H1 (cell line): ENCODE measurements around the gene COPS2. TPM values are rescaled to one million over a fixed set of nuclear protein-coding genes. Genes with fewer than 3 reads are reported as not detected.

ENCODE experiments used
- CTCF ChIA-PET: fragments of 300-600 bp; sonication (Branson Sonifier 250); formaldehyde crosslinking; loops from one replicate; lab custom pipeline; 2021; ENCODE audit not compliant: partially characterized antibody; lab: Charles Lee
- POLR2A ChIA-PET: fragments of 300-600 bp; sonication (Branson Sonifier 250); formaldehyde crosslinking; loops from one replicate; lab custom pipeline; 2021; ENCODE audit warnings: inconsistent platforms; ENCODE audit not compliant: partially characterized antibody; lab: Charles Lee
- DNase-seq, 2 experiments: peaks; one replicate each; pipeline versions ENCODE4 v3.0.0 to v3.0.0-alpha.2; 2010 to 2022; ENCODE audit warnings: low spot score in 2 of 2, low read depth in 1 of 2, mixed read lengths in 1 of 2
- FAIRE-seq: peaks from 2 replicates; lab custom pipeline; 2011; peaks lifted over from hg19 to GRCh38; lab: Jason Lieb, UNC
- H2AFZ ChIP-seq: 2 replicates; pipeline ENCODE4 v1.8.1; 2012; ENCODE audit warnings: low read length, inconsistent platforms
- H2AK5ac ChIP-seq: 2 replicates; pipeline ENCODE4 v1.6.1; 2013; ENCODE audit warnings: low read depth, low read length
- H2BK120ac ChIP-seq: replicated peaks from 2 replicates; pipeline ENCODE3; 2013; ENCODE audit warnings: low read depth, low read length, inconsistent platforms
- H2BK12ac ChIP-seq: 2 replicates; pipeline ENCODE4 v1.6.1; 2013; ENCODE audit warnings: low read depth, low read length
- H2BK15ac ChIP-seq: 2 replicates; pipeline ENCODE4 v1.6.1; 2013; ENCODE audit warnings: low read length
- H2BK20ac ChIP-seq: 2 replicates; pipeline ENCODE4 v1.6.1; 2013; ENCODE audit warnings: low read length
- H2BK5ac ChIP-seq: 2 replicates; pipeline ENCODE4 v1.6.1; 2013; ENCODE audit warnings: low read depth, low read length
- H3K14ac ChIP-seq: 2 replicates; pipeline ENCODE4 v1.6.1; 2013; ENCODE audit warnings: inconsistent platforms; ENCODE audit not compliant: insufficient read length
- H3K18ac ChIP-seq: 2 replicates; pipeline ENCODE4 v1.6.1; 2013; ENCODE audit warnings: low read length; ENCODE audit errors: extremely low read depth
- H3K23ac ChIP-seq: 2 replicates; pipeline ENCODE4 v1.6.1; 2013; ENCODE audit warnings: inconsistent platforms; ENCODE audit not compliant: insufficient read length
- H3K23me2 ChIP-seq: 2 replicates; pipeline ENCODE4 v1.6.1; 2013; ENCODE audit warnings: low read depth, low read length
- H3K27ac ChIP-seq: 2 replicates; pipeline ENCODE4 v1.6.1; 2011; ENCODE audit warnings: low read depth, low read length, inconsistent platforms
- H3K27me3 ChIP-seq, 4 experiments: replicated peaks in 1 of 4; 1 replicate in 1 of 4; 2 replicates in 3 of 4; pipeline versions ENCODE4 v1.6.1 to v1.8.1; 2011 to 2013; ENCODE audit warnings: low read length in 3 of 4, mild to moderate bottlenecking in 3 of 4, inconsistent platforms in 2 of 4, mixed read lengths in 2 of 4, moderate library complexity in 1 of 4; ENCODE audit not compliant: control insufficient read depth in 3 of 4, insufficient read depth in 3 of 4; ENCODE audit errors: extremely low read depth in 1 of 4
- H3K36me3 ChIP-seq, 4 experiments: 2 replicates each; pipeline versions ENCODE4 v1.6.1 to v1.8.1; 2011 to 2013; ENCODE audit warnings: mild to moderate bottlenecking in 4 of 4, low read length in 3 of 4, moderate library complexity in 2 of 4, control low read depth in 1 of 4, inconsistent platforms in 1 of 4; ENCODE audit not compliant: insufficient read depth in 4 of 4, control insufficient read depth in 2 of 4
- H3K4ac ChIP-seq: replicated peaks from 2 replicates; pipeline ENCODE3; 2013; ENCODE audit warnings: low read length, low read depth, mixed read lengths, inconsistent platforms; ENCODE audit not compliant: insufficient read length
- H3K4me1 ChIP-seq, 4 experiments: replicated peaks in 1 of 4; 1 replicate in 1 of 4; 2 replicates in 3 of 4; pipeline versions ENCODE4 v1.6.1 to v1.8.1; 2011 to 2013; ENCODE audit warnings: low read length in 3 of 4, inconsistent platforms in 2 of 4, mixed read lengths in 1 of 4; ENCODE audit not compliant: insufficient read depth in 4 of 4, control insufficient read depth in 3 of 4
- H3K4me2 ChIP-seq, 2 experiments: 2 replicates each; pipeline versions ENCODE4 v1.6.1 to v1.8.1; 2011 to 2013; ENCODE audit warnings: low read depth in 2 of 2, low read length in 2 of 2, control low read depth in 1 of 2, inconsistent platforms in 1 of 2, mild to moderate bottlenecking in 1 of 2; ENCODE audit not compliant: insufficient read depth in 1 of 2
- H3K4me3 ChIP-seq, 4 experiments: fragments of 200-600, 300-600 bp in 1 of 4; sonication (generic), shearing (Covaris generic), sonication (Bioruptor Twin) in 1 of 4; 2 replicates each; pipeline versions ENCODE4 v1.5.1 to v1.8.1; 2011 to 2016; ENCODE audit warnings: low read length in 4 of 4, low read depth in 3 of 4, control low read depth in 2 of 4, inconsistent platforms in 2 of 4, mild to moderate bottlenecking in 2 of 4, mixed read lengths in 1 of 4, moderate library complexity in 1 of 4; ENCODE audit not compliant: insufficient read depth in 2 of 4; ENCODE audit errors: extremely low read depth in 1 of 4
- H3K56ac ChIP-seq: replicated peaks from 2 replicates; pipeline ENCODE3; 2013; ENCODE audit warnings: low read depth, mild to moderate bottlenecking, mixed read lengths, low read length, inconsistent platforms; ENCODE audit not compliant: insufficient read length
- H3K79me1 ChIP-seq: 2 replicates; pipeline ENCODE4 v1.6.1; 2013; ENCODE audit warnings: low read depth, low read length, control low read depth
- H3K79me2 ChIP-seq, 2 experiments: 2 replicates each; pipeline versions ENCODE4 v1.6.1 to v1.8.1; 2012 to 2013; ENCODE audit warnings: low read length in 2 of 2, mild to moderate bottlenecking in 2 of 2, inconsistent platforms in 1 of 2; ENCODE audit not compliant: insufficient read depth in 2 of 2, control insufficient read depth in 1 of 2
- H3K9ac ChIP-seq, 4 experiments: replicated peaks in 1 of 4; 1 replicate in 1 of 4; 2 replicates in 3 of 4; pipeline versions ENCODE4 v1.6.1 to v1.8.1; 2011 to 2013; ENCODE audit warnings: low read depth in 3 of 4, low read length in 3 of 4, control low read depth in 2 of 4, mild to moderate bottlenecking in 2 of 4, moderate library complexity in 2 of 4, inconsistent platforms in 1 of 4; ENCODE audit errors: extremely low read depth in 1 of 4
- H3K9me3 ChIP-seq, 2 experiments: 2 replicates each; pipeline versions ENCODE4 v1.6.1 to v1.8.1; 2012 to 2013; ENCODE audit warnings: mild to moderate bottlenecking in 2 of 2, moderate library complexity in 2 of 2, control low read depth in 1 of 2, inconsistent platforms in 1 of 2, low read depth in 1 of 2, low read length in 1 of 2, mixed read lengths in 1 of 2; ENCODE audit not compliant: insufficient read depth in 2 of 2
- H4K20me1 ChIP-seq, 2 experiments: replicated peaks in 1 of 2; 2 replicates each; pipeline versions ENCODE3 to v1.8.1; 2011 to 2013; ENCODE audit warnings: inconsistent platforms in 2 of 2, low read length in 2 of 2, mild to moderate bottlenecking in 1 of 2; ENCODE audit not compliant: insufficient read depth in 2 of 2, control insufficient read depth in 1 of 2
- H4K5ac ChIP-seq: 2 replicates; pipeline ENCODE4 v1.6.1; 2013; ENCODE audit warnings: low read length, low read depth, mixed read lengths, inconsistent platforms; ENCODE audit not compliant: insufficient read length
- H4K8ac ChIP-seq: 2 replicates; pipeline ENCODE4 v1.8.0; 2013; ENCODE audit warnings: mild to moderate bottlenecking, moderate library complexity, low read length, inconsistent platforms; ENCODE audit not compliant: insufficient read depth; ENCODE audit errors: extremely low read depth
- H4K91ac ChIP-seq: replicated peaks from 2 replicates; pipeline ENCODE3; 2013; ENCODE audit warnings: low read length, mixed read lengths, inconsistent platforms; ENCODE audit not compliant: insufficient read length
- EP300 ChIP-seq, 2 experiments: IDR thresholded peaks; 1 replicate in 1 of 2; 2 replicates in 1 of 2; pipeline ENCODE4 v1.6.1; 2011 to 2012; ENCODE audit warnings: low read depth in 2 of 2, low read length in 2 of 2, mild to moderate bottlenecking in 2 of 2, borderline replicate concordance in 1 of 2, inconsistent platforms in 1 of 2, moderate library complexity in 1 of 2
- KDM1A ChIP-seq: fragments of 200-600, 300-600 bp; sonication (generic); IDR thresholded peaks from 2 replicates; pipeline ENCODE4 v1.7.1; 2016; ENCODE audit warnings: mild to moderate bottlenecking, low read length, borderline replicate concordance
- MAFK ChIP-seq: IDR thresholded peaks from 2 replicates; pipeline ENCODE4 v1.6.1; 2012; ENCODE audit warnings: low read depth, mild to moderate bottlenecking, improper control_type of control experiment, low read length
- SAP30 ChIP-seq: fragments of 300-600 bp; sonication (generic); IDR thresholded peaks from 2 replicates; pipeline ENCODE4 v1.7.1; 2012; ENCODE audit warnings: low read length, moderate library complexity, mild to moderate bottlenecking, inconsistent platforms; ENCODE audit not compliant: insufficient read depth, insufficient replicate concordance
- SIN3A ChIP-seq, 2 experiments: IDR thresholded peaks in 1 of 2; conservative IDR thresholded peaks in 1 of 2; 2 replicates each; pipeline ENCODE4 v1.6.1; 2011 to 2012; ENCODE audit warnings: low read length in 2 of 2, improper control_type of control experiment in 1 of 2, low read depth in 1 of 2, mild to moderate bottlenecking in 1 of 2
- ZNF274 ChIP-seq: IDR thresholded peaks from 2 replicates; pipeline ENCODE4 v1.7.0; 2012; ENCODE audit warnings: low read length, borderline replicate concordance; ENCODE audit errors: extremely low read depth
- WGBS, 2 experiments: shearing (Covaris generic) in 1 of 2; methylation state at CpG; one replicate each; pipeline versions ENCODE4 v1.1.6 to v1.1.7; 2013 to 2015; ENCODE audit warnings: low lambda C conversion rate in 2 of 2, mixed read lengths in 2 of 2, inconsistent platforms in 1 of 2, low coverage in 1 of 2, missing lambda C conversion rate in 1 of 2; ENCODE audit not compliant: insufficient replicate concordance in 2 of 2, insufficient coverage in 1 of 2, insufficient read length in 1 of 2; ENCODE audit errors: extremely low coverage in 1 of 2, missing lambda C conversion rate in 1 of 2; 5-methylcytosine and 5-hydroxymethylcytosine counted together
- polyA plus RNA-seq, 7 experiments: library from polyadenylated mRNA; depleted of rRNA in 3 of 7; stranded (reverse) in 5 of 7; unstranded in 2 of 7; fragments of >200 nt in 5 of 7; fragments of 200-250 nt in 2 of 7; gene quantifications; 1 replicate in 5 of 7; 2 replicates in 1 of 7; 4 replicates in 1 of 7; pipeline versions ENCODE4 v1.2.1 to v1.2.3, GENCODE V29; 2011 to 2013; ENCODE audit warnings: missing spikeins in 2 of 7, mixed read lengths in 2 of 7
- total RNA-seq: library from RNA; stranded (reverse); fragmentation: NEBNext Ultra II Directional; extraction: Animal tissue kit (Norgen Biotek cat#: 25700); gene quantifications from 2 replicates; pipeline ENCODE4 v1.2.1, GENCODE V29; 2021
- TF ChIP-seq, protein P1 (sequence below): IDR thresholded peaks from 2 replicates; pipeline ENCODE4 v1.6.1; 2011; ENCODE audit warnings: low read depth, mild to moderate bottlenecking, low read length; ENCODE audit not compliant: insufficient read depth
- TF ChIP-seq, protein P2 (sequence below), 3 experiments: IDR thresholded peaks; 1 replicate in 2 of 3; 2 replicates in 1 of 3; pipeline versions ENCODE4 v1.5.1 to v1.6.1; 2011; ENCODE audit warnings: low read length in 3 of 3, mild to moderate bottlenecking in 3 of 3, inconsistent platforms in 2 of 3, low read depth in 1 of 3, moderate library complexity in 1 of 3; ENCODE audit not compliant: insufficient read depth in 1 of 3; ENCODE audit errors: control extremely low read depth in 1 of 3

The COPS2 gene
- total and polyA plus RNA-seq, 2 of the 8 experiments (the other 6 are each of a cell fraction or from before 2014, with no cell fraction given): 17.7 to 85.1 TPM

DNA sequence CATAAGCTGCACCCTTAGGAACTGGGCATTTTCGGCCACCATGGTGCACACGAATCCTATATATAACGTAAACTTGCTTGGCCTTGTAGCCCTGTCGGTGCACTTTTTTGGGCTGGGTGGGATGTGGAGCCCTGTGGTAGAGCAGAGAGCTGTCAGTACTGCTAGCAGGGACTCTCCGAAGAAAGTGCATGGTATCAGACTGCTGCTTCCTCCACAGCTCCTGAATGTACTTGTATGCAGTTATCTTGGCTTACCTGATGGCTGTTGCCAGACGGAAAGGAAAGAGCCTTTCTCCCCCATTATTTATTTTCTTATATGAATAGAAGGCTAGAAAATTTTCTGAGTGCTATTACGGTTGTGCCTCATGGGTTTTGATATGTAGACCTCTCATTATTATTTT is 23.1 kb upstream of the COPS2 start:
- ChIA-PET CTCF (interaction anchor here (1.1 kb wide), 1 partner anchor 244 kb away, joined by 3 read pairs; the partner anchor contains the start of gene FGF7), POLR2A (interaction anchor here (2.4 kb wide), 1 partner anchor 8 kb away, joined by 11 read pairs; the partner anchor contains the start of gene GALK2)
- Histone ChIP-seq H2AK5ac (no peak overlapping the region), H2AFZ (no peak overlapping the region), H3K27ac (no peak overlapping the region), H3K9ac (peak overlapping the region in 1 of 4 experiments; percentile 34; a peak in 1 of 7 replicates), H3K23ac (no peak overlapping the region), H3K9me3 (peaks cover 3 to 4% of the 10 kb centered on the region in 2 experiments; a peak in 1 of 4 replicates), H2BK15ac (no peak overlapping the region), H4K8ac (no peak overlapping the region), H2BK20ac (no peak overlapping the region), H3K23me2 (no peaks in the 10 kb centered on the region), H2BK5ac (no peak overlapping the region), H3K18ac (no peak overlapping the region), H3K56ac (no peak overlapping the region), H3K4ac (no peak overlapping the region), H3K27me3 (no peaks in the 10 kb centered on the region; a peak in 1 of 7 replicates), H3K4me1 (peaks cover 0 to 4% (median 0%) of the 10 kb centered on the region in 4 experiments; a peak in 2 of 7 replicates), H3K4me2 (no peak overlapping the region), H3K36me3 (no peaks in the 10 kb centered on the region; a peak in 1 of 8 replicates), H4K5ac (no peak overlapping the region), H2BK12ac (no peak overlapping the region), H3K14ac (no peak overlapping the region), H3K4me3 (no peak overlapping the region), H4K20me1 (no peaks in the 10 kb centered on the region), H3K79me1 (peaks cover 3% of the 10 kb centered on the region; the same call in 1 of the 2 replicates), H2BK120ac (no peak overlapping the region), H3K79me2 (0 out of 4 replicates have a peak, but pooled peaks cover 0 to 5% of the 10 kb centered on the region in 2 experiments), H4K91ac (no peak overlapping the region)
- no peak for DNase-seq
- FAIRE-seq: no peak
- 94% methylated on average over 7 of the region's 7 CpGs; no CpG with 5 or more reads in 1 of the 2 experiments for WGBS, 2 experiments
- TF ChIP-seq EP300 (IDR thresholded peaks at IDR 0.05; ENCODE audit: borderline replicate concordance in 1 of 2, low read depth in 2 of 2, low read length in 2 of 2) (no peak), KDM1A (no peak), SAP30 (no peak), MAFK (no peak), SIN3A (conservative IDR thresholded peaks at IDR 0.05 in 1 of 2, IDR thresholded peaks at IDR 0.05 in 1 of 2; ENCODE audit: low read depth in 1 of 2, low read length in 2 of 2) (no peak), ZNF274 (no peak)
- TF ChIP-seq, protein P1, sequence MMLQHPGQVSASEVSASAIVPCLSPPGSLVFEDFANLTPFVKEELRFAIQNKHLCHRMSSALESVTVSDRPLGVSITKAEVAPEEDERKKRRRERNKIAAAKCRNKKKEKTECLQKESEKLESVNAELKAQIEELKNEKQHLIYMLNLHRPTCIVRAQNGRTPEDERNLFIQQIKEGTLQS: no peak
- TF ChIP-seq, protein P2, sequence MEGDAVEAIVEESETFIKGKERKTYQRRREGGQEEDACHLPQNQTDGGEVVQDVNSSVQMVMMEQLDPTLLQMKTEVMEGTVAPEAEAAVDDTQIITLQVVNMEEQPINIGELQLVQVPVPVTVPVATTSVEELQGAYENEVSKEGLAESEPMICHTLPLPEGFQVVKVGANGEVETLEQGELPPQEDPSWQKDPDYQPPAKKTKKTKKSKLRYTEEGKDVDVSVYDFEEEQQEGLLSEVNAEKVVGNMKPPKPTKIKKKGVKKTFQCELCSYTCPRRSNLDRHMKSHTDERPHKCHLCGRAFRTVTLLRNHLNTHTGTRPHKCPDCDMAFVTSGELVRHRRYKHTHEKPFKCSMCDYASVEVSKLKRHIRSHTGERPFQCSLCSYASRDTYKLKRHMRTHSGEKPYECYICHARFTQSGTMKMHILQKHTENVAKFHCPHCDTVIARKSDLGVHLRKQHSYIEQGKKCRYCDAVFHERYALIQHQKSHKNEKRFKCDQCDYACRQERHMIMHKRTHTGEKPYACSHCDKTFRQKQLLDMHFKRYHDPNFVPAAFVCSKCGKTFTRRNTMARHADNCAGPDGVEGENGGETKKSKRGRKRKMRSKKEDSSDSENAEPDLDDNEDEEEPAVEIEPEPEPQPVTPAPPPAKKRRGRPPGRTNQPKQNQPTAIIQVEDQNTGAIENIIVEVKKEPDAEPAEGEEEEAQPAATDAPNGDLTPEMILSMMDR (IDR thresholded peaks at IDR 0.05; ENCODE audit: control extremely low read depth in 1 of 3, insufficient read depth in 1 of 3, low read depth in 1 of 3, low read length in 3 of 3): no peak
